WTC11 (cell line): ENCODE measurements around the gene WDFY4.

ENCODE experiments used
- FOXP1 ChIP-seq: sonication (generic); formaldehyde crosslinking; IDR thresholded peaks from 2 replicates; pipeline ENCODE4 v1.8.0; 2022; ENCODE audit warnings: missing genetic modification reagents, mild to moderate bottlenecking, moderate library complexity, borderline replicate concordance
- SP1 ChIP-seq: sonication (generic); formaldehyde crosslinking; conservative IDR thresholded peaks from 2 replicates; pipeline ENCODE4 v1.8.1; 2022; ENCODE audit warnings: missing genetic modification reagents
- TEAD1 ChIP-seq: sonication (generic); formaldehyde crosslinking; IDR thresholded peaks from 2 replicates; pipeline ENCODE4 v1.8.0; 2022; ENCODE audit warnings: mild to moderate bottlenecking, missing genetic modification reagents
- TF ChIP-seq, protein P1 (sequence below): fragments of 200-600 bp; IDR thresholded peaks from 2 replicates; pipeline ENCODE4 v1.8.0; 2022; ENCODE audit warnings: antibody characterized with exemption
- TF ChIP-seq, protein P2 (sequence below): sonication (generic); formaldehyde crosslinking; IDR thresholded peaks from 2 replicates; pipeline ENCODE4 v1.8.0; 2022; ENCODE audit warnings: mild to moderate bottlenecking, missing genetic modification reagents

DNA sequence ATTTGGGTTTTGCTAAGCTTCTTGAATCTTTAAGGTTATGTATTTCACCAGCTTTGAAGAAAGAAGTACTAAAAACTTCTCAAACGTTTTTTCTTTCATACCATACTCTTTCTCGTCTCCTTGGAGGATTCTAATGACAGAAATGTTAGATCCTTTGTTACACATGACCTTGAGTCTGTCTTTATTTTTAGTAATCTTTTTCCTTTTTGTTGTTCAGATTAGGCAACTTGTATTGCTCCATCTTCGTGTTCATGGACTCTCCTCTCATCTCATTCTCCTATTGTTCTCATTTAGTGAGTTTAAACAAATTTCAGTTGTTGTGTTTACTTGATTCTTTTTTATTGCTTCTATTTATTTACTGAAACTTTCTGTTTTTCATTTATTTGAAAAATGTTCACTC lies 73.7 kb downstream of the WDFY4 start:
- TF ChIP-seq FOXP1 (CRISPR knock-in tag) = no peak
- TF ChIP-seq, protein P1, sequence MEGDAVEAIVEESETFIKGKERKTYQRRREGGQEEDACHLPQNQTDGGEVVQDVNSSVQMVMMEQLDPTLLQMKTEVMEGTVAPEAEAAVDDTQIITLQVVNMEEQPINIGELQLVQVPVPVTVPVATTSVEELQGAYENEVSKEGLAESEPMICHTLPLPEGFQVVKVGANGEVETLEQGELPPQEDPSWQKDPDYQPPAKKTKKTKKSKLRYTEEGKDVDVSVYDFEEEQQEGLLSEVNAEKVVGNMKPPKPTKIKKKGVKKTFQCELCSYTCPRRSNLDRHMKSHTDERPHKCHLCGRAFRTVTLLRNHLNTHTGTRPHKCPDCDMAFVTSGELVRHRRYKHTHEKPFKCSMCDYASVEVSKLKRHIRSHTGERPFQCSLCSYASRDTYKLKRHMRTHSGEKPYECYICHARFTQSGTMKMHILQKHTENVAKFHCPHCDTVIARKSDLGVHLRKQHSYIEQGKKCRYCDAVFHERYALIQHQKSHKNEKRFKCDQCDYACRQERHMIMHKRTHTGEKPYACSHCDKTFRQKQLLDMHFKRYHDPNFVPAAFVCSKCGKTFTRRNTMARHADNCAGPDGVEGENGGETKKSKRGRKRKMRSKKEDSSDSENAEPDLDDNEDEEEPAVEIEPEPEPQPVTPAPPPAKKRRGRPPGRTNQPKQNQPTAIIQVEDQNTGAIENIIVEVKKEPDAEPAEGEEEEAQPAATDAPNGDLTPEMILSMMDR = no peak
- no peak for TF ChIP-seq SP1 (CRISPR knock-in tag)
- no peak for TF ChIP-seq TEAD1 (CRISPR knock-in tag)
- TF ChIP-seq, protein P2, sequence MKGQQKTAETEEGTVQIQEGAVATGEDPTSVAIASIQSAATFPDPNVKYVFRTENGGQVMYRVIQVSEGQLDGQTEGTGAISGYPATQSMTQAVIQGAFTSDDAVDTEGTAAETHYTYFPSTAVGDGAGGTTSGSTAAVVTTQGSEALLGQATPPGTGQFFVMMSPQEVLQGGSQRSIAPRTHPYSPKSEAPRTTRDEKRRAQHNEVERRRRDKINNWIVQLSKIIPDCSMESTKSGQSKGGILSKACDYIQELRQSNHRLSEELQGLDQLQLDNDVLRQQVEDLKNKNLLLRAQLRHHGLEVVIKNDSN (CRISPR knock-in tag) = no peak
